OCI-LY1 (cell line): ENCODE data around the gene UACA.

ENCODE experiments used
- CTCF ChIP-seq: fragments of 200-600 bp; sonication (generic), shearing (Covaris generic); IDR thresholded peaks from 2 replicates; pipeline ENCODE4 v1.5.1; 2017; ENCODE audit warnings: mild to moderate bottlenecking, antibody characterized with exemption, low read length, moderate library complexity, mixed read lengths
- EZH2 ChIP-seq: fragments of 200-600 bp; sonication (generic), shearing (Covaris generic); IDR thresholded peaks from 2 replicates; pipeline ENCODE4 v1.8.0; 2017; ENCODE audit warnings: borderline replicate concordance, mixed run types, mild to moderate bottlenecking, antibody characterized with exemption, low read length, moderate library complexity, mixed read lengths

DNA sequence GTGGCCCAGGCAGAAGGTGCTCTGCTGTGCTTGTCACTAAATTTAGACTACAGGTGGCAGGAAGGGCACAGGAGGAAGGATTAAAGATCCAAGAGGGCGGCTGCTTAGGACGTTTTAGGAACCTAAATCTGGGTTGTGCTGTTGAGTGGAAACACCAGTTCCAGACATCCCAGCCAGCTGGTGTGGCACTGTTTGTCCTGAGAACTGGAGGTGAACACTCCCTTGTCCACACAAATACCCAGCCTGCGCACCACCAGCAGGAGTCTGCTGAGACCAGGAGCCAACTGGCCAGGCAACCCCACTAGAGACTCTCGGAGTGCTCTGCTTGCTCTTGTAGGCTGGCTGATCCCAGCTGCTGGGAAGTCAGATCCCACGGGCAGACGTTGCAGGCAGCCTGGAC, 30.3 kb upstream of the UACA start:
- no peak for TF ChIP-seq CTCF
- no peak for TF ChIP-seq EZH2
